GM23338 (cell line): Measurements from ENCODE around the gene MED12L. TPM values are rescaled to one million over a fixed set of nuclear protein-coding genes. Genes with fewer than 3 reads are reported as not detected.

Experiments
- ATAC-seq: fragments of 200-7000 bp; cut with Tn5 transposase; 3 replicates; pipeline ENCODE4 v1.9.1; 2020
- DNase-seq: peaks from one replicate; pipeline ENCODE4 v3.0.0-alpha.2; 2015; ENCODE audit warnings: low spot score
- H2AFZ ChIP-seq: fragments of 200-600 bp; sonication (generic); 2 replicates; pipeline ENCODE4 v1.8.0; 2016; ENCODE audit warnings: antibody characterized with exemption, mild to moderate bottlenecking, moderate library complexity
- H3F3A ChIP-seq: fragments of 200-600 bp; sonication (generic); replicated peaks from 2 replicates; pipeline ENCODE4 v1.8.0; 2017; ENCODE audit warnings: antibody characterized with exemption, mixed run types, low read depth
- H3K27ac ChIP-seq: fragments of 200-600 bp; sonication (generic); 2 replicates; pipeline ENCODE4 v1.6.1; 2016; ENCODE audit warnings: low read depth
- H3K27me3 ChIP-seq: fragments of 200-600 bp; sonication (generic); 2 replicates; pipeline ENCODE4 v1.8.0; 2016; ENCODE audit warnings: mild to moderate bottlenecking, mixed run types, moderate library complexity; ENCODE audit not compliant: insufficient read depth
- H3K36me3 ChIP-seq: fragments of 200-600 bp; sonication (generic); 2 replicates; pipeline ENCODE4 v1.8.0; 2016; ENCODE audit warnings: mild to moderate bottlenecking; ENCODE audit not compliant: insufficient read depth
- H3K4me1 ChIP-seq: fragments of 200-600 bp; sonication (generic); 2 replicates; pipeline ENCODE4 v1.8.0; 2016; ENCODE audit warnings: mild to moderate bottlenecking, moderate library complexity; ENCODE audit not compliant: insufficient read depth
- H3K4me2 ChIP-seq: fragments of 200-600 bp; sonication (generic); 2 replicates; pipeline ENCODE4 v1.7.1; 2017; ENCODE audit warnings: mixed run types
- H3K4me3 ChIP-seq: fragments of 200-600 bp; sonication (generic); 2 replicates; pipeline ENCODE4 v1.6.1; 2016; ENCODE audit warnings: mixed run types
- H3K79me2 ChIP-seq: fragments of 200-600 bp; sonication (generic); replicated peaks from 2 replicates; pipeline ENCODE4 v1.8.0; 2017; ENCODE audit warnings: mild to moderate bottlenecking; ENCODE audit not compliant: insufficient read depth
- H3K9me2 ChIP-seq: fragments of 200-600 bp; sonication (generic); 2 replicates; pipeline ENCODE4 v1.8.0; 2017; ENCODE audit not compliant: insufficient read depth
- H4K20me1 ChIP-seq: fragments of 200-600 bp; sonication (generic); replicated peaks from 2 replicates; pipeline ENCODE4 v1.8.0; 2017; ENCODE audit warnings: mild to moderate bottlenecking; ENCODE audit not compliant: insufficient read depth
- H3K27ac Mint-ChIP-seq: 2 replicates; pipeline ENCODE4 v1.8.0; 2020; ENCODE audit warnings: inconsistent platforms, mild to moderate bottlenecking, moderate library complexity, mixed read lengths
- H3K27me3 Mint-ChIP-seq: 3 replicates; pipeline ENCODE4 v1.8.0; 2022; ENCODE audit warnings: low read depth, mild to moderate bottlenecking, moderate library complexity, mixed read lengths, inconsistent platforms; ENCODE audit not compliant: insufficient read depth, poor library complexity
- H3K36me3 Mint-ChIP-seq: 3 replicates; pipeline ENCODE4 v1.8.0; 2021; ENCODE audit warnings: low read depth, mild to moderate bottlenecking, inconsistent platforms, moderate library complexity, mixed read lengths
- H3K4me1 Mint-ChIP-seq: 3 replicates; pipeline ENCODE4 v1.8.0; 2020; ENCODE audit warnings: mild to moderate bottlenecking, inconsistent platforms, mixed read lengths
- H3K4me3 Mint-ChIP-seq: 3 replicates; pipeline ENCODE4 v1.8.0; 2021; ENCODE audit warnings: moderate library complexity, mild to moderate bottlenecking, inconsistent platforms, mixed read lengths
- H3K9me3 Mint-ChIP-seq: 3 replicates; pipeline ENCODE4 v1.8.0; 2020; ENCODE audit warnings: moderate library complexity, mild to moderate bottlenecking, inconsistent platforms, mixed read lengths
- ETS1 ChIP-seq: IDR thresholded peaks from 2 replicates; pipeline ENCODE4 v1.6.1; 2016; ENCODE audit warnings: antibody characterized with exemption
- JUNB ChIP-seq: IDR thresholded peaks from one replicate; pipeline ENCODE4 v1.6.1; 2016; ENCODE audit warnings: antibody characterized with exemption; ENCODE audit not compliant: unreplicated experiment
- POLR2AphosphoS5 ChIP-seq: IDR thresholded peaks from 2 replicates; pipeline ENCODE4 v1.6.1; 2016; ENCODE audit warnings: antibody characterized with exemption, low read depth
- STAT1 ChIP-seq: IDR thresholded peaks from one replicate; pipeline ENCODE4 v1.6.1; 2016; ENCODE audit warnings: antibody characterized with exemption; ENCODE audit not compliant: unreplicated experiment
- ZNF114 ChIP-seq: fragments of 250-450 bp; sonication (Bioruptor Pico); IDR thresholded peaks from 2 replicates; pipeline ENCODE4 v1.5.0; 2020; ENCODE audit warnings: mild to moderate bottlenecking, moderate library complexity
- ZNF331 ChIP-seq: fragments of 250-450 bp; sonication (Bioruptor Pico); IDR thresholded peaks from 2 replicates; pipeline ENCODE4 v1.5.0; 2020; ENCODE audit warnings: low read depth, mild to moderate bottlenecking, moderate library complexity
- ZNF462 ChIP-seq: fragments of 250-450 bp; sonication (Bioruptor Pico); IDR thresholded peaks from 2 replicates; pipeline ENCODE4 v1.5.0; 2020; ENCODE audit warnings: mild to moderate bottlenecking, moderate library complexity
- polyA plus RNA-seq: library from polyadenylated mRNA; unstranded; fragments of >200 nt; fragmentation: Nextera tagmentation; extraction: Ambion mirVana; gene quantifications from 2 replicates; pipeline ENCODE4 v1.2.1, GENCODE V29; 2016
- total RNA-seq: library from RNA; depleted of rRNA; stranded (reverse); fragments of >200 nt; shearing (Covaris generic); gene quantifications from 2 replicates; pipeline ENCODE4 v1.2.3, GENCODE V29; 2014

Gene MED12L
- total and polyA plus RNA-seq, 2 experiments from 2014 or later = 5.7 to 25.0 TPM

- TF ChIP-seq ZNF462 (CRISPR knock-in tag) (no peak), JUNB (no peak), ZNF114 (CRISPR knock-in tag) (no peak)
Observed at GRCh38 chr3:151445273-151446001, 360.0 kb downstream of the MED12L start (continued).

GRCh38 chr3:151446002-151446340 is 360.5 kb downstream of the MED12L start:
- Histone ChIP-seq H3K27me3 (no peaks in the 10 kb centered on the region), H3K27ac (no peak overlapping the region), H3K4me2 (no peak overlapping the region), H3K4me3 (no peak overlapping the region), H3K36me3 (no peaks in the 10 kb centered on the region), H3K9me2 (peaks cover 14% of the 10 kb centered on the region; the same call in 1 of the 2 replicates), H3F3A (no peaks in the 10 kb centered on the region), H2AFZ (no peak overlapping the region), H3K79me2 (no peaks in the 10 kb centered on the region), H3K4me1 (0 out of 2 replicates have a peak, but pooled peaks cover 2% of the 10 kb centered on the region), H4K20me1 (no peaks in the 10 kb centered on the region)
- H3K4me3 Mint-ChIP-seq = no peak overlapping the region
- H3K36me3 Mint-ChIP-seq = peaks cover 4% of the 10 kb centered on the region
- no peak for TF ChIP-seq STAT1
- no peak for TF ChIP-seq ZNF331 (CRISPR knock-in tag)
- no peak for TF ChIP-seq POLR2AphosphoS5
- TF ChIP-seq ZNF114 (CRISPR knock-in tag) = no peak
- TF ChIP-seq ETS1 = no peak
- TF ChIP-seq ZNF462 (CRISPR knock-in tag) = no peak
- DNase-seq (no peak), ATAC-seq (no peak)
- peaks cover 3% of the 10 kb centered on the region for H3K4me1 Mint-ChIP-seq
- no peak overlapping the region for H3K27ac Mint-ChIP-seq
- H3K9me3 Mint-ChIP-seq = peaks cover 2% of the 10 kb centered on the region; the same call in 1 of the 3 replicates
- peaks cover 3% of the 10 kb centered on the region for H3K27me3 Mint-ChIP-seq
